ENCODE results near the gene GRID2IP.
"Not testable (repeated sequence)": the region's sequence is repeated elsewhere in the genome, so short reads cannot be mapped to it uniquely, and the experiment has no call there.

The GRID2IP gene

GRCh38 chr7:6551016-6551511 is at the start of gene GRID2IP:
Gene GRID2IP (minus strand): TSS chr7:6551461. CDS start chr7:6551436, 25 bp downstream.
- TF ChIP-seq CTCF (IDR thresholded peaks at IDR 0.05; ENCODE audit: insufficient read depth, missing control alignments), result no peak
- no peak for DNase-seq (ENCODE audit: insufficient read length, low spot score)
- FAIRE-seq, result no peak

GRCh38 chr7:6600093-6600492 is 48.8 kb upstream of the GRID2IP start:
- TF ChIP-seq CTCF (IDR thresholded peaks at IDR 0.05; ENCODE audit: insufficient read depth, missing control alignments), result no peak
- FAIRE-seq (no peak), DNase-seq (ENCODE audit: insufficient read length, low spot score) (no peak)

GRCh38 chr7:6590645-6591110 is 39.4 kb upstream of the GRID2IP start:
- DNase-seq (ENCODE audit: insufficient read length, low spot score) (no peak), FAIRE-seq (no peak)

GRCh38 chr7:6589829-6590644 is 38.8 kb upstream of the GRID2IP start, which contains the start of gene INTS15:
Gene INTS15 (plus strand): TSS chr7:6590021. CDS start chr7:6590284, 263 bp downstream.
- DNase-seq (ENCODE audit: insufficient read length, low spot score) (peak; percentile 68), FAIRE-seq (no peak)
- TF ChIP-seq CTCF (IDR thresholded peaks at IDR 0.05; ENCODE audit: insufficient read depth, missing control alignments), result peak; percentile 66

More at GRCh38 chr7:6590645-6591110, 39.4 kb upstream of the GRID2IP start:
- no peak for TF ChIP-seq CTCF (IDR thresholded peaks at IDR 0.05; ENCODE audit: insufficient read depth, missing control alignments)

- TF ChIP-seq CTCF (IDR thresholded peaks at IDR 0.05; ENCODE audit: insufficient read depth, missing control alignments), result no peak
- FAIRE-seq (no peak), DNase-seq (ENCODE audit: insufficient read length, low spot score) (no peak)
Observed at GRCh38 chr7:6589151-6589828, 38.0 kb upstream of the GRID2IP start.

GRCh38 chr7:6588566-6588965 is 37.3 kb upstream of the GRID2IP start:
- no peak for DNase-seq (ENCODE audit: insufficient read length, low spot score)
- no peak for FAIRE-seq
- TF ChIP-seq CTCF (IDR thresholded peaks at IDR 0.05; ENCODE audit: insufficient read depth, missing control alignments), result no peak

- FAIRE-seq; DNase-seq (ENCODE audit: insufficient read length, low spot score): not testable (repeated sequence)
Observed at GRCh38 chr7:6585746-6586432, 34.6 kb upstream of the GRID2IP start.
